ENCODE measurements around the gene LRIT2.

- TF ChIP-seq, protein P1, sequence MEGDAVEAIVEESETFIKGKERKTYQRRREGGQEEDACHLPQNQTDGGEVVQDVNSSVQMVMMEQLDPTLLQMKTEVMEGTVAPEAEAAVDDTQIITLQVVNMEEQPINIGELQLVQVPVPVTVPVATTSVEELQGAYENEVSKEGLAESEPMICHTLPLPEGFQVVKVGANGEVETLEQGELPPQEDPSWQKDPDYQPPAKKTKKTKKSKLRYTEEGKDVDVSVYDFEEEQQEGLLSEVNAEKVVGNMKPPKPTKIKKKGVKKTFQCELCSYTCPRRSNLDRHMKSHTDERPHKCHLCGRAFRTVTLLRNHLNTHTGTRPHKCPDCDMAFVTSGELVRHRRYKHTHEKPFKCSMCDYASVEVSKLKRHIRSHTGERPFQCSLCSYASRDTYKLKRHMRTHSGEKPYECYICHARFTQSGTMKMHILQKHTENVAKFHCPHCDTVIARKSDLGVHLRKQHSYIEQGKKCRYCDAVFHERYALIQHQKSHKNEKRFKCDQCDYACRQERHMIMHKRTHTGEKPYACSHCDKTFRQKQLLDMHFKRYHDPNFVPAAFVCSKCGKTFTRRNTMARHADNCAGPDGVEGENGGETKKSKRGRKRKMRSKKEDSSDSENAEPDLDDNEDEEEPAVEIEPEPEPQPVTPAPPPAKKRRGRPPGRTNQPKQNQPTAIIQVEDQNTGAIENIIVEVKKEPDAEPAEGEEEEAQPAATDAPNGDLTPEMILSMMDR (conservative IDR thresholded peaks at IDR 0.05; ENCODE audit: low read length) = no peak
- no peak for TF ChIP-seq EZH2phosphoT487 (IDR thresholded peaks at IDR 0.05; ENCODE audit: borderline replicate concordance, low read depth, low read length)
Observed at GRCh38 chr10:84234479-84234878, 9.1 kb upstream of the LRIT2 start.
